ENCODE data around the gene ADAM12.

The ADAM12 gene

DNA sequence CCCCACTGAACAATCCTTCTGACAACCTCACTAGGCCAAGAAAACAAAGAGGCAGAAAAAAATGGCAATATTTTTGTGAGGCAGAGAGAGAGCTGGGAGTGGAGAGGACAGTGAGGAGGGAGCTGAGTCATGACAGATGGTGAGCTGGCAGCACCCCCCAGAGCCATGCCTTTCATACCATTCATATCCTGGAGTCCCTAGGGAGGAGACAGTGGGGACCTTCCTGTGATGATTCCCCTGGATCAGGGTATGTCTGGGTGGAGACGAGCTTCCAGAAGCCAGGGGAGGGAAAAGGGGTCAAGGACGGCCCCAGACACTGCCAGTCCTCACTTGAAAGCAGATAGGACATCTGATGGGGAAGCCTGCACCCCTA is 160.5 kb downstream of the ADAM12 start:
- no peak overlapping the region for H3K4me3 ChIP-seq (ENCODE audit: low read length)
- H3K36me3 ChIP-seq (ENCODE audit: control insufficient read depth, low read length): no peaks in the 10 kb centered on the region
- H3F3A ChIP-seq (ENCODE audit: control insufficient read depth, insufficient read depth): no peaks in the 10 kb centered on the region
- H3K27me3 ChIP-seq (ENCODE audit: control insufficient read depth, low read length): no peaks in the 10 kb centered on the region
- no peaks in the 10 kb centered on the region for H3K9me3 ChIP-seq (ENCODE audit: control insufficient read depth, insufficient read depth, low read length)
- H4K20me1 ChIP-seq (ENCODE audit: control insufficient read depth, insufficient read depth, low read depth, low read length): no peaks in the 10 kb centered on the region
- no peak overlapping the region for H3K27ac ChIP-seq (ENCODE audit: low read depth, low read length)
- H3K79me2 ChIP-seq (ENCODE audit: control insufficient read depth, low read length): no peaks in the 10 kb centered on the region
- TF ChIP-seq EZH2phosphoT487 (IDR thresholded peaks at IDR 0.05; ENCODE audit: borderline replicate concordance, low read length): no peak
- TF ChIP-seq, protein P1, sequence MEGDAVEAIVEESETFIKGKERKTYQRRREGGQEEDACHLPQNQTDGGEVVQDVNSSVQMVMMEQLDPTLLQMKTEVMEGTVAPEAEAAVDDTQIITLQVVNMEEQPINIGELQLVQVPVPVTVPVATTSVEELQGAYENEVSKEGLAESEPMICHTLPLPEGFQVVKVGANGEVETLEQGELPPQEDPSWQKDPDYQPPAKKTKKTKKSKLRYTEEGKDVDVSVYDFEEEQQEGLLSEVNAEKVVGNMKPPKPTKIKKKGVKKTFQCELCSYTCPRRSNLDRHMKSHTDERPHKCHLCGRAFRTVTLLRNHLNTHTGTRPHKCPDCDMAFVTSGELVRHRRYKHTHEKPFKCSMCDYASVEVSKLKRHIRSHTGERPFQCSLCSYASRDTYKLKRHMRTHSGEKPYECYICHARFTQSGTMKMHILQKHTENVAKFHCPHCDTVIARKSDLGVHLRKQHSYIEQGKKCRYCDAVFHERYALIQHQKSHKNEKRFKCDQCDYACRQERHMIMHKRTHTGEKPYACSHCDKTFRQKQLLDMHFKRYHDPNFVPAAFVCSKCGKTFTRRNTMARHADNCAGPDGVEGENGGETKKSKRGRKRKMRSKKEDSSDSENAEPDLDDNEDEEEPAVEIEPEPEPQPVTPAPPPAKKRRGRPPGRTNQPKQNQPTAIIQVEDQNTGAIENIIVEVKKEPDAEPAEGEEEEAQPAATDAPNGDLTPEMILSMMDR (IDR thresholded peaks at IDR 0.05; ENCODE audit: low read depth, low read length, poor library complexity, severe bottlenecking): no peak
- no peak overlapping the region for H3K4me2 ChIP-seq (ENCODE audit: low read length)
- H3K4me1 ChIP-seq (ENCODE audit: control insufficient read depth, low read length): no peaks in the 10 kb centered on the region
- no peaks in the 10 kb centered on the region for H3K9me2 ChIP-seq (replicated peaks; ENCODE audit: control insufficient read depth, low read length)

- H3K4me3 ChIP-seq (ENCODE audit: low read length): no peak overlapping the region
- TF ChIP-seq EZH2phosphoT487 (IDR thresholded peaks at IDR 0.05; ENCODE audit: borderline replicate concordance, low read length): no peak
- TF ChIP-seq, protein P1 (IDR thresholded peaks at IDR 0.05; ENCODE audit: low read depth, low read length, poor library complexity, severe bottlenecking): no peak
- no peak overlapping the region for H3K4me2 ChIP-seq (ENCODE audit: low read length)
- no peaks in the 10 kb centered on the region for H3K9me3 ChIP-seq (ENCODE audit: control insufficient read depth, insufficient read depth, low read length)
- no peak overlapping the region for H3K27ac ChIP-seq (ENCODE audit: low read depth, low read length)
- H3K9me2 ChIP-seq (replicated peaks; ENCODE audit: control insufficient read depth, low read length): no peaks in the 10 kb centered on the region
- no peaks in the 10 kb centered on the region for H3F3A ChIP-seq (ENCODE audit: control insufficient read depth, insufficient read depth)
- no peaks in the 10 kb centered on the region for H3K27me3 ChIP-seq (ENCODE audit: control insufficient read depth, low read length)
- no peaks in the 10 kb centered on the region for H3K4me1 ChIP-seq (ENCODE audit: control insufficient read depth, low read length)
- H4K20me1 ChIP-seq (ENCODE audit: control insufficient read depth, insufficient read depth, low read depth, low read length): no peaks in the 10 kb centered on the region
- H3K79me2 ChIP-seq (ENCODE audit: control insufficient read depth, low read length): no peaks in the 10 kb centered on the region
- no peaks in the 10 kb centered on the region for H3K36me3 ChIP-seq (ENCODE audit: control insufficient read depth, low read length)
Measured at GRCh38 chr10:126226988-126227761, 161.1 kb downstream of the ADAM12 start.

DNA sequence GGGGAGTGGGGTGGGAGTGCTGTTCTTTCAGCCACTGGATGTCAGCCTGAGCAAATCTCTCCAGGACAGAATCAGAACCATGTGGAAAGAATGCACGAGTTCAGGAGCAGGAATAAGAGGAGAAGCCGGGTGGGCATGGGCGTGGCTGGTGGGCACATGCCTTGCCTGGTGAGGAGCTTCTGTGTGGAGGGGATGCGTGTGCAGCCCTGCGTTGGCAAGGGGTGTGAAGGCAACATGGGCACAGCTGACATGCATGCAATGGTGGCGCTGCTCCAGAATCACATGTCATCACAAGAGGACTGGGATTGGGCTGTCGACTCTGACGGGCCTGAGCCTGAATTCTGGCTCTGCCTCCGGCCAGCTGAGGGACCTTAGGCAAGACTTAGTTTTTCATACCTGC is 162.1 kb downstream of the ADAM12 start:
- H3K27ac ChIP-seq (ENCODE audit: low read depth, low read length): no peak overlapping the region
- H3K9me2 ChIP-seq (replicated peaks; ENCODE audit: control insufficient read depth, low read length): no peaks in the 10 kb centered on the region
- no peaks in the 10 kb centered on the region for H3K4me1 ChIP-seq (ENCODE audit: control insufficient read depth, low read length)
- no peaks in the 10 kb centered on the region for H3K9me3 ChIP-seq (ENCODE audit: control insufficient read depth, insufficient read depth, low read length)
- H3K27me3 ChIP-seq (ENCODE audit: control insufficient read depth, low read length): no peaks in the 10 kb centered on the region
- H3K36me3 ChIP-seq (ENCODE audit: control insufficient read depth, low read length): no peaks in the 10 kb centered on the region
- TF ChIP-seq, protein P1 (IDR thresholded peaks at IDR 0.05; ENCODE audit: low read depth, low read length, poor library complexity, severe bottlenecking): no peak
- no peak for TF ChIP-seq EZH2phosphoT487 (IDR thresholded peaks at IDR 0.05; ENCODE audit: borderline replicate concordance, low read length)
- no peak overlapping the region for H3K4me3 ChIP-seq (ENCODE audit: low read length)
- H4K20me1 ChIP-seq (ENCODE audit: control insufficient read depth, insufficient read depth, low read depth, low read length): no peaks in the 10 kb centered on the region
- H3F3A ChIP-seq (ENCODE audit: control insufficient read depth, insufficient read depth): no peaks in the 10 kb centered on the region
- H3K4me2 ChIP-seq (ENCODE audit: low read length): no peak overlapping the region
- H3K79me2 ChIP-seq (ENCODE audit: control insufficient read depth, low read length): no peaks in the 10 kb centered on the region

Measured in DOHH2 (cell line).